ENCODE measurements around the gene ZNF550.

GRCh38 chr19:57563547-57563946 lies 3.9 kb upstream of the ZNF550 start:
- TF ChIP-seq CTCF (IDR thresholded peaks at IDR 0.05; ENCODE audit: insufficient read depth, low read depth, low read length) (no peak), EZH2 (IDR thresholded peaks at IDR 0.05; ENCODE audit: insufficient read depth, low read length) (no peak)

Data from astrocyte (in vitro differentiated cells and primary cell).